HG03521 (cell line): ENCODE results near the gene OR5H1.
"Not testable (repeated sequence)": the region's sequence is repeated elsewhere in the genome, so short reads cannot be mapped to it uniquely, and the experiment has no call there.

Experiments used
- ATAC-seq: cut with Tn5 transposase; IDR thresholded peaks from one replicate; pipeline ENCODE4 v1.9.1; 2021; ENCODE audit warnings: mild to moderate bottlenecking, moderate library complexity; ENCODE audit not compliant: unreplicated experiment

Gene OR5H1

GRCh38 chr3:98130421-98130820 is at the start of gene OR5H1:
Gene OR5H1 (plus strand): TSS chr3:98130721. CDS start chr3:98132698, 1,977 bp downstream.
- no peak for ATAC-seq

- ATAC-seq = no peak
Measured at GRCh38 chr3:98086873-98087272, 43.6 kb upstream of the OR5H1 start, which contains the start of gene OR5AC2. Gene OR5AC2 (plus strand): TSS chr3:98087173. CDS start chr3:98087173, 0 bp downstream.

GRCh38 chr3:98095882-98096281 is 34.6 kb upstream of the OR5H1 start:
- no peak for ATAC-seq

- ATAC-seq = no peak
Measured at GRCh38 chr3:98099848-98100247, 30.7 kb upstream of the OR5H1 start.

- no peak for ATAC-seq
Measured at GRCh38 chr3:98108162-98108561, 22.4 kb upstream of the OR5H1 start.

GRCh38 chr3:98109807-98110549 is 20.5 kb upstream of the OR5H1 start:
- ATAC-seq = no peak

- ATAC-seq = no peak
Measured at GRCh38 chr3:98110550-98110908, 20.0 kb upstream of the OR5H1 start.

GRCh38 chr3:98114264-98114663 is 16.3 kb upstream of the OR5H1 start:
- ATAC-seq = no peak

GRCh38 chr3:98115717-98116116 is 14.8 kb upstream of the OR5H1 start:
- no peak for ATAC-seq

GRCh38 chr3:98136631-98137030 is 6.1 kb downstream of the OR5H1 start:
- no peak for ATAC-seq

- not testable (repeated sequence) for ATAC-seq
Measured at GRCh38 chr3:98137826-98138557, 7.5 kb downstream of the OR5H1 start.

- ATAC-seq = no peak
Measured at GRCh38 chr3:98140531-98140930, 10.0 kb downstream of the OR5H1 start.

- ATAC-seq = no peak
Measured at GRCh38 chr3:98147179-98147578, 16.7 kb downstream of the OR5H1 start, which contains the start of gene OR5H14. Gene OR5H14 (plus strand): TSS chr3:98147479. CDS start chr3:98149386, 1,907 bp downstream.

- no peak for ATAC-seq
Measured at GRCh38 chr3:98148751-98149150, 18.2 kb downstream of the OR5H1 start.

- not testable (repeated sequence) for ATAC-seq
Measured at GRCh38 chr3:98149456-98149855, 18.9 kb downstream of the OR5H1 start.

GRCh38 chr3:98151241-98151640 is 20.7 kb downstream of the OR5H1 start:
- ATAC-seq = no peak

- ATAC-seq = no peak
Measured at GRCh38 chr3:98166396-98166795, 35.9 kb downstream of the OR5H1 start, which contains the start of gene OR5H15. Gene OR5H15 (plus strand): TSS chr3:98166696. CDS start chr3:98168700, 2,004 bp downstream.

- no peak for ATAC-seq
Measured at GRCh38 chr3:98171071-98171470, 40.5 kb downstream of the OR5H1 start.

- ATAC-seq = no peak
Measured at GRCh38 chr3:98172621-98173020, 42.1 kb downstream of the OR5H1 start.

- no peak for ATAC-seq
Measured at GRCh38 chr3:98180319-98180890, 49.9 kb downstream of the OR5H1 start.

- no peak for ATAC-seq
Measured at GRCh38 chr3:98182196-98182595, 51.7 kb downstream of the OR5H1 start.

- ATAC-seq = no peak
Measured at GRCh38 chr3:98185180-98185579, 54.7 kb downstream of the OR5H1 start.
